ENCODE results near the gene DCD.
"Not testable (repeated sequence)": the region's sequence is repeated elsewhere in the genome, so short reads cannot be mapped to it uniquely, and the experiment has no call there.

The DCD gene

GRCh38 chr12:54650889-54651288 is 2.7 kb upstream of the DCD start:
- no peak for DNase-seq

- no peak for DNase-seq
These were observed 2.2 kb upstream of the DCD start for GRCh38 chr12:54650409-54650808.

- DNase-seq = no peak
These were observed 1.7 kb upstream of the DCD start for GRCh38 chr12:54649825-54650224.

- no peak for DNase-seq
These were observed 6.6 kb downstream of the DCD start for GRCh38 chr12:54641554-54641953.

- no peak for DNase-seq
These were observed 7.1 kb downstream of the DCD start for GRCh38 chr12:54641089-54641488.

GRCh38 chr12:54639112-54639511 is 9.1 kb downstream of the DCD start:
- not testable (repeated sequence) for DNase-seq

GRCh38 chr12:54634795-54635194 is 13.4 kb downstream of the DCD start, which contains the start of gene LACRT:
Gene LACRT (minus strand): TSS chr12:54634895. CDS start chr12:54634841, 54 bp downstream.
- DNase-seq = no peak

- DNase-seq = no peak
These were observed 16.0 kb downstream of the DCD start for GRCh38 chr12:54631988-54632728.

- no peak for DNase-seq
These were observed 16.6 kb downstream of the DCD start for GRCh38 chr12:54631551-54631950.

GRCh38 chr12:54629925-54630324 is 18.2 kb downstream of the DCD start:
- DNase-seq = no peak

- no peak for DNase-seq
These were observed 19.8 kb downstream of the DCD start for GRCh38 chr12:54628186-54628846.

- no peak for DNase-seq
These were observed 20.9 kb downstream of the DCD start for GRCh38 chr12:54627304-54627703.

- no peak for DNase-seq
These were observed 22.6 kb downstream of the DCD start for GRCh38 chr12:54625598-54625997.

GRCh38 chr12:54624315-54625279 is 23.6 kb downstream of the DCD start:
- no peak for DNase-seq

- no peak for DNase-seq
These were observed 25.5 kb downstream of the DCD start for GRCh38 chr12:54622463-54623183.

- DNase-seq = no peak
These were observed 31.1 kb downstream of the DCD start for GRCh38 chr12:54616933-54617680.

- DNase-seq = no peak
These were observed 35.9 kb downstream of the DCD start for GRCh38 chr12:54612225-54612750.

- DNase-seq = no peak
These were observed 36.4 kb downstream of the DCD start for GRCh38 chr12:54611715-54612149.

GRCh38 chr12:54608769-54609168 is 39.4 kb downstream of the DCD start:
- no peak for DNase-seq

GRCh38 chr12:54608156-54608555 is 40.0 kb downstream of the DCD start:
- DNase-seq = no peak

- DNase-seq = no peak
These were observed 41.6 kb downstream of the DCD start for GRCh38 chr12:54606556-54606955.
